IMR-90 (cell line): ENCODE measurements around the gene COL18A1. TPM values are rescaled to one million over a fixed set of nuclear protein-coding genes. Genes with fewer than 3 reads are reported as not detected.

Experiments used
- ATAC-seq: fragments of 200-7000 bp; cut with Tn5 transposase; 2 replicates; pipeline ENCODE4 v1.9.1; 2020; ENCODE audit warnings: low read depth, mild to moderate bottlenecking, moderate library complexity
- BruUV-seq: library from RNA; stranded (reverse); fragments of 400-500 nt; replicated peaks from 2 replicates; lab custom pipeline; 2021; lab: Mats Ljungman, UMichigan
- CTCF ChIA-PET: fragments of 300-600 bp; formaldehyde crosslinking; extraction: SDS; loops from one replicate; lab custom pipeline; 2021; ENCODE audit warnings: antibody characterized with exemption; lab: Yijun Ruan, JAX
- POLR2A ChIA-PET: fragments of 300-600 bp; sonication (Branson Sonifier 250); formaldehyde crosslinking; loops from one replicate; lab custom pipeline; 2022; ENCODE audit warnings: antibody characterized with exemption; ENCODE audit not compliant: unreplicated experiment; lab: Charles Lee
- DNase-seq: peaks from one replicate; pipeline ENCODE4 v3.0.0; 2013
- H2AFZ ChIP-seq: replicated peaks from 2 replicates; pipeline ENCODE3; 2013; ENCODE audit warnings: low read length, mild to moderate bottlenecking; ENCODE audit not compliant: poor library complexity
- H2AK5ac ChIP-seq: 2 replicates; pipeline ENCODE4 v1.6.1; 2013; ENCODE audit warnings: low read depth, low read length, inconsistent platforms
- H2AK9ac ChIP-seq: replicated peaks from 2 replicates; pipeline ENCODE3; 2013; ENCODE audit warnings: mild to moderate bottlenecking, low read depth, low read length, moderate library complexity; ENCODE audit not compliant: poor library complexity
- H2BK120ac ChIP-seq: 2 replicates; pipeline ENCODE4 v1.6.1; 2013; ENCODE audit warnings: low read depth, low read length, inconsistent platforms
- H2BK15ac ChIP-seq: 3 replicates; pipeline ENCODE4 v1.6.1; 2013; ENCODE audit warnings: low read depth, low read length, inconsistent platforms
- H2BK20ac ChIP-seq: 2 replicates; pipeline ENCODE4 v1.6.1; 2013; ENCODE audit warnings: low read depth, mild to moderate bottlenecking, inconsistent platforms, low read length, moderate library complexity
- H2BK5ac ChIP-seq: 2 replicates; pipeline ENCODE4 v1.6.1; 2013; ENCODE audit warnings: mild to moderate bottlenecking, low read depth, low read length, inconsistent platforms; ENCODE audit not compliant: poor library complexity, severe bottlenecking
- H3K14ac ChIP-seq: replicated peaks from 2 replicates; pipeline ENCODE4 v1.6.1; 2013; ENCODE audit warnings: low read depth, low read length, inconsistent platforms
- H3K18ac ChIP-seq: 2 replicates; pipeline ENCODE4 v1.6.1; 2013; ENCODE audit warnings: low read depth, low read length, control low read depth
- H3K23ac ChIP-seq: 2 replicates; pipeline ENCODE4 v1.6.1; 2013; ENCODE audit warnings: low read depth, low read length, inconsistent platforms
- H3K27ac ChIP-seq: 2 replicates; pipeline ENCODE4 v1.5.1; 2013; ENCODE audit warnings: mild to moderate bottlenecking, control low read depth, low read length; ENCODE audit not compliant: insufficient read depth
- H3K27me3 ChIP-seq: 2 replicates; pipeline ENCODE4 v1.6.1; 2013; ENCODE audit warnings: low read length; ENCODE audit not compliant: control insufficient read depth, insufficient read depth
- H3K36me3 ChIP-seq: 2 replicates; pipeline ENCODE4 v1.6.1; 2013; ENCODE audit warnings: low read length, mixed read lengths; ENCODE audit not compliant: control insufficient read depth, insufficient read depth
- H3K4ac ChIP-seq: 2 replicates; pipeline ENCODE4 v1.6.1; 2013; ENCODE audit warnings: low read depth, low read length, inconsistent platforms
- H3K4me1 ChIP-seq: 2 replicates; pipeline ENCODE4 v1.6.1; 2013; ENCODE audit warnings: low read length, mixed read lengths; ENCODE audit not compliant: control insufficient read depth, insufficient read depth
- H3K4me2 ChIP-seq: 2 replicates; pipeline ENCODE4 v1.6.1; 2013; ENCODE audit warnings: low read depth, mild to moderate bottlenecking, control low read depth, low read length, moderate library complexity
- H3K4me3 ChIP-seq: 2 replicates; pipeline ENCODE4 v1.5.1; 2013; ENCODE audit warnings: low read depth, mild to moderate bottlenecking, control low read depth, low read length, moderate library complexity; ENCODE audit not compliant: insufficient read depth
- H3K56ac ChIP-seq: 2 replicates; pipeline ENCODE4 v1.6.1; 2013; ENCODE audit warnings: low read length, inconsistent platforms; ENCODE audit not compliant: insufficient read depth; ENCODE audit errors: extremely low read depth
- H3K79me1 ChIP-seq, 2 experiments: 2 replicates each; pipeline ENCODE4 v1.6.1; 2013; ENCODE audit warnings: low read length in 2 of 2, inconsistent platforms in 1 of 2, low read depth in 1 of 2
- H3K9ac ChIP-seq: 2 replicates; pipeline ENCODE4 v1.6.1; 2013; ENCODE audit warnings: low read depth, low read length, control low read depth
- H3K9me1 ChIP-seq: 2 replicates; pipeline ENCODE4 v1.6.1; 2013; ENCODE audit warnings: low read length, inconsistent platforms; ENCODE audit not compliant: insufficient read depth
- H3K9me3 ChIP-seq: 2 replicates; pipeline ENCODE4 v1.6.1; 2013; ENCODE audit warnings: low read length; ENCODE audit not compliant: control insufficient read depth, insufficient read depth
- H4K20me1 ChIP-seq: 2 replicates; pipeline ENCODE4 v1.6.1; 2013; ENCODE audit warnings: low read length, inconsistent platforms; ENCODE audit not compliant: insufficient read depth
- H4K5ac ChIP-seq: 2 replicates; pipeline ENCODE4 v1.6.1; 2013; ENCODE audit warnings: mild to moderate bottlenecking, low read depth, low read length, control low read depth
- H4K8ac ChIP-seq, 2 experiments: 2 replicates each; pipeline ENCODE4 v1.6.1; 2013; ENCODE audit warnings: low read depth in 2 of 2, low read length in 2 of 2, control low read depth in 1 of 2, inconsistent platforms in 1 of 2
- H4K91ac ChIP-seq: 2 replicates; pipeline ENCODE4 v1.6.1; 2013; ENCODE audit warnings: low read depth, low read length, inconsistent platforms; ENCODE audit not compliant: insufficient read depth
- ELK1 ChIP-seq: fragments of 150-350 bp; IDR thresholded peaks from 2 replicates; pipeline ENCODE4 v1.6.1; 2016; ENCODE audit warnings: low read depth, mild to moderate bottlenecking, low read length, moderate library complexity, borderline replicate concordance
- NFE2L2 ChIP-seq: fragments of 150-350 bp; IDR thresholded peaks from 2 replicates; pipeline ENCODE4 v1.6.1; 2016; ENCODE audit warnings: low read depth, mild to moderate bottlenecking, low read length
- POLR2A ChIP-seq: IDR thresholded peaks from 2 replicates; pipeline ENCODE4 v1.6.1; 2012; ENCODE audit warnings: mild to moderate bottlenecking, low read depth, low read length
- RAD21 ChIP-seq: IDR thresholded peaks from 2 replicates; pipeline ENCODE4 v1.6.1; 2012; ENCODE audit warnings: low read length, improper control_type of control experiment
- SMC3 ChIP-seq: fragments of 150-350 bp; IDR thresholded peaks from 2 replicates; pipeline ENCODE4 v1.6.1; 2016; ENCODE audit warnings: low read depth, mild to moderate bottlenecking, antibody characterized with exemption, low read length, moderate library complexity
- WGBS, 2 experiments: methylation state at CpG; one replicate each; pipeline versions ENCODE4 v1.1.5 to v1.1.7; 2013; ENCODE audit warnings: missing lambda C conversion rate in 2 of 2; ENCODE audit not compliant: insufficient read length in 1 of 2; ENCODE audit errors: extremely low coverage in 2 of 2; 5-methylcytosine and 5-hydroxymethylcytosine counted together
- dilution Hi-C: fragments of 300-500 bp; cut with HindIII; formaldehyde crosslinking; loops from one replicate; pipeline ENCODE4 v1.14.3; 2018; ENCODE audit warnings: low sequenced_read_pairs; ENCODE audit not compliant: unreplicated experiment
- in situ Hi-C: fragments of 300-500 bp; cut with MboI; formaldehyde crosslinking; loops from 3 replicates; pipeline ENCODE4 v1.14.3; 2019; ENCODE audit warnings: low sequenced_read_pairs, inconsistent platforms, mixed read lengths
- intact Hi-C: fragments of 100-400 bp; cut with micrococcal nuclease; formaldehyde crosslinking; loops from 2 replicates; pipeline ENCODE4 v1.10.0; 2022
- polyA plus RNA-seq, 3 experiments: library from polyadenylated mRNA; depleted of rRNA; stranded (reverse); fragments of >200 nt; gene quantifications; 2 replicates each; pipeline ENCODE4 v1.2.3, GENCODE V29; 2012; ENCODE audit warnings: low replicate concordance in 1 of 3
- total RNA-seq: library from RNA; depleted of rRNA; stranded (reverse); fragments of >200 nt; gene quantifications from 2 replicates; pipeline ENCODE4 v1.2.3, GENCODE V29; 2012

COL18A1 gene
- total and polyA plus RNA-seq, 2 of the 4 experiments (the other 2 are of a cell fraction), result 4.3 to 46.7 TPM

DNA sequence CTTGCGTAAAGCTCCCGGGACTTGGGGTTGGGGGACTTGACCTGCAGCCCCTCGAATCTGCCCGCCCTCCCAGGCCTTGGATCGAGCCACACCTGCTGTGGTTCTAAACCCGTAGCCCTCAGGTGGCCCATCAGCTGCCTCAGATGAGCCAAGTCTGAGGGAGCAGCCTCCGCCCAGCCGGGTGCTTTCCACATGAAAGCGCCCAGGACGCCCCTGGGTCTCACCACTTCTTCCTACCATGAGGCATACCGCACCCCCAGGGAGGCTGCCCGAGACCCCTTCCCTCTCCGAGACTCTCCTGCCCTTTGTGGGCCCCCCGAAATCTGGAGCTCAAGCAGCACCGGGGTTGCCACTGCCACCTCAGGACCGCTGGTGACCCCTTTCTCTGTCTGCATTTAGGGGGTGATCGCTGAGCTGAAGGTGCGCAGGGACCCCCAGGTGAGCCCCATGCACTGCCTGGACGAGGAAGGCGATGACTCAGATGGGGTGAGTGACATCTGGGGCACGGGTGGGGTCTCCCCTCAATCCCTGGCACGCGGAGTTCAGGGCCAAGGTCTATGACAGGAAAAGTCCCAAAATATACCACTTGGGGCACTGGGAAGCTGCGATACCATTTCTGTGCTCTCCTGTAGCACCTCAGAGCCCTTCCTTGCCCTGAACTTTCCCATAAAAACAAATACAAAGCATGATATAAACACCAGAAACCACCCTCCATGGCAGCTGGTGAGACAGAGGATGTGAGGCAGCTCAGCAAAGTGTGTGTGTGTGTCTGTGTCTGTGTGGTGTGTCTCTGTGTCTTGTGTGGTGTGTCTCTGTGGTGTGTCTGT lies 68.7 kb downstream of the COL18A1 start:
- H3K27ac ChIP-seq, result peak overlapping the region; percentile 45; the same call in 1 of the 2 replicates

More for the DNA sequence above, 68.7 kb downstream of the COL18A1 start:
- Histone ChIP-seq H2AK5ac (peak overlapping the region; percentile 100), H3K36me3 (peaks cover 46% of the 10 kb centered on the region), H3K4me2 (peak overlapping the region; percentile 37), H3K14ac (peak overlapping the region; percentile 85), H2BK5ac (peak overlapping the region; percentile 79), H3K9ac (0 out of 2 replicates have a peak overlapping the region, but pooled peaks have one; percentile 6), H3K18ac (peak overlapping the region; percentile 67), H3K4ac (peak overlapping the region; percentile 77), H2AK9ac (peak overlapping the region; percentile 71), H3K79me1 (peaks cover 15 to 54% of the 10 kb centered on the region in 2 experiments; a peak in 3 of 4 replicates), H3K4me3 (no peak overlapping the region), H3K9me3 (no peaks in the 10 kb centered on the region), H3K23ac (peak overlapping the region; percentile 50; the same call in 1 of the 2 replicates), H4K5ac (peak overlapping the region; percentile 21; the same call in 1 of the 2 replicates), H3K4me1 (peaks cover 34% of the 10 kb centered on the region), H4K91ac (peak overlapping the region; percentile 5), H2BK120ac (peak overlapping the region; percentile 48), H2AFZ (peak overlapping the region; percentile 18), H4K8ac (peak overlapping the region in 1 of 2 experiments; percentile 3; a peak in 1 of 4 replicates), H4K20me1 (peaks cover 62% of the 10 kb centered on the region), H2BK15ac (peak overlapping the region; percentile 39; the same call in 1 of the 3 replicates), H3K27me3 (no peaks in the 10 kb centered on the region), H3K9me1 (peaks cover 22% of the 10 kb centered on the region), H3K56ac (no peak overlapping the region), H2BK20ac (peak overlapping the region; percentile 63)
- CTCF ChIA-PET, result interaction anchor here (1.0 kb wide), 1 partner anchor 9 kb away, joined by 4 read pairs; no protein-coding TSS in a partner anchor
- WGBS, 2 experiments, result 92% methylated on average over 10 of the region's 24 CpGs; no CpG with 5 or more reads in 1 of the 2 experiments
- in situ Hi-C loops (no loop called here), dilution Hi-C loops (no loop called here), intact Hi-C loops (no loop called here)
- no peak for TF ChIP-seq ELK1
- no peak for TF ChIP-seq SMC3
- no peak for TF ChIP-seq RAD21
- no peak for TF ChIP-seq NFE2L2
- TF ChIP-seq POLR2A, result no peak
- POLR2A ChIA-PET, result no interaction called here
- BruUV-seq, result no TSS peak
- ATAC-seq, result peak; percentile 25
- DNase-seq, result peak; percentile 71
